A549 (cell line): Measurements from ENCODE around the gene SLF2. TPM values are rescaled to one million over a fixed set of nuclear protein-coding genes. Genes with fewer than 3 reads are reported as not detected.

Experiments used
- ATAC-seq, 2 experiments: fragments of 200-7000 bp in 1 of 2; fragments of >200 bp in 1 of 2; cut with Nextera tagmentation in 1 of 2; cut with Tn5 transposase in 1 of 2; 3 replicates each; pipeline versions ENCODE4 v1.8.0 to v1.9.1; 2018 to 2020; ENCODE audit warnings: mild to moderate bottlenecking in 1 of 2, moderate library complexity in 1 of 2
- CTCF ChIA-PET: fragments of 300-600 bp; sonication (Branson Sonifier 250); formaldehyde crosslinking; extraction: SDS; loops from one replicate; lab custom pipeline; 2021; ENCODE audit warnings: antibody characterized with exemption, inconsistent platforms; lab: Yijun Ruan, JAX
- POLR2A ChIA-PET: fragments of 350-600 bp; formaldehyde crosslinking; extraction: SDS; loops from one replicate; lab custom pipeline; 2021; ENCODE audit warnings: antibody characterized with exemption, inconsistent platforms; lab: Yijun Ruan, JAX
- DNase-seq, 2 experiments: peaks; one replicate each; pipeline versions ENCODE4 v3.0.0 to v3.0.0-alpha.2; 2011 to 2016; ENCODE audit warnings: low read depth in 1 of 2, low spot score in 1 of 2
- FAIRE-seq: peaks from 2 replicates; lab custom pipeline; 2011; peaks lifted over from hg19 to GRCh38; lab: Jason Lieb, UNC
- H3K27ac ChIP-seq, 2 experiments: fragments of >200 bp; sonication (Bioruptor Twin); formaldehyde crosslinking; 3 replicates each; pipeline ENCODE4 v1.5.1; 2016 to 2017
- H3K4me1 ChIP-seq: fragments of >200 bp; sonication (Bioruptor Twin); formaldehyde crosslinking; 3 replicates; pipeline ENCODE4 v1.6.1; 2016
- H3K4me2 ChIP-seq: fragments of >200 bp; sonication (Bioruptor Twin); formaldehyde crosslinking; 3 replicates; pipeline ENCODE4 v1.6.1; 2016
- H3K4me3 ChIP-seq: fragments of >200 bp; sonication (Bioruptor Twin); formaldehyde crosslinking; 3 replicates; pipeline ENCODE4 v1.5.1; 2016
- H3K9me3 ChIP-seq: fragments of >200 bp; sonication (Bioruptor Twin); formaldehyde crosslinking; 3 replicates; pipeline ENCODE4 v1.6.1; 2016
- BHLHE40 ChIP-seq: IDR thresholded peaks from 2 replicates; pipeline ENCODE4 v1.6.1; 2012; ENCODE audit warnings: low read depth, low read length, inconsistent platforms
- CEBPB ChIP-seq, 2 experiments: fragments of >200 bp in 1 of 2; sonication (Bioruptor Twin) in 1 of 2; formaldehyde crosslinking in 1 of 2; IDR thresholded peaks; 2 replicates each; pipeline ENCODE4 v1.6.1; 2012 to 2016
- EHMT2 ChIP-seq: fragments of 200-600 bp; sonication (generic); IDR thresholded peaks from 2 replicates; pipeline ENCODE4 v1.6.1; 2016; ENCODE audit warnings: antibody characterized with exemption, low read depth, mild to moderate bottlenecking, moderate library complexity
- EP300 ChIP-seq, 2 experiments: fragments of >200 bp; sonication (Bioruptor Twin); formaldehyde crosslinking; IDR thresholded peaks; 2 replicates in 1 of 2; 3 replicates in 1 of 2; pipeline ENCODE4 v1.6.1; 2016 to 2017
- ESRRA ChIP-seq: fragments of 150-350 bp; IDR thresholded peaks from 2 replicates; pipeline ENCODE4 v1.6.1; 2014; ENCODE audit warnings: mild to moderate bottlenecking, low read length, borderline replicate concordance
- FOXS1 ChIP-seq: fragments of 250-450 bp; sonication (Bioruptor Pico); IDR thresholded peaks from 2 replicates; pipeline ENCODE4 v1.5.0; 2020; ENCODE audit warnings: mild to moderate bottlenecking, moderate library complexity
- GATA3 ChIP-seq: IDR thresholded peaks from 2 replicates; pipeline ENCODE4 v1.6.1; 2012; ENCODE audit warnings: borderline replicate concordance
- HES2 ChIP-seq: fragments of >200 bp; sonication (Bioruptor Twin); formaldehyde crosslinking; IDR thresholded peaks from 2 replicates; pipeline ENCODE4 v1.6.1; 2016
- HOXB13 ChIP-seq: fragments of 250-450 bp; sonication (Bioruptor Pico); IDR thresholded peaks from 2 replicates; pipeline ENCODE4 v1.5.0; 2020; ENCODE audit warnings: low read depth, mild to moderate bottlenecking, moderate library complexity
- JUNB ChIP-seq: fragments of >200 bp; sonication (Bioruptor Twin); formaldehyde crosslinking; IDR thresholded peaks from 2 replicates; pipeline ENCODE4 v1.6.1; 2016
- KDM1A ChIP-seq: fragments of 200-600 bp; sonication (generic); IDR thresholded peaks from 2 replicates; pipeline ENCODE4 v1.6.1; 2016; ENCODE audit warnings: low read depth, mild to moderate bottlenecking
- MAFK ChIP-seq: fragments of 450-650 bp; IDR thresholded peaks from 2 replicates; pipeline ENCODE4 v1.6.1; 2014; ENCODE audit not compliant: partially characterized antibody
- NFE2L2 ChIP-seq: fragments of 150-350 bp; conservative IDR thresholded peaks from 2 replicates; pipeline ENCODE4 v1.6.1; 2014; ENCODE audit warnings: low read length
- RARB ChIP-seq: fragments of 250-450 bp; sonication (Bioruptor Pico); IDR thresholded peaks from 2 replicates; pipeline ENCODE4 v1.8.0; 2021; ENCODE audit warnings: mild to moderate bottlenecking, moderate library complexity
- USF2 ChIP-seq: fragments of 450-650 bp; IDR thresholded peaks from 2 replicates; pipeline ENCODE4 v1.6.1; 2014; ENCODE audit warnings: antibody characterized with exemption
- ZC3H11A ChIP-seq: fragments of 450-650 bp; IDR thresholded peaks from 2 replicates; pipeline ENCODE4 v1.6.1; 2014; ENCODE audit warnings: antibody characterized with exemption, mild to moderate bottlenecking
- ZFP36 ChIP-seq: fragments of 450-650 bp; IDR thresholded peaks from 2 replicates; pipeline ENCODE4 v1.6.1; 2014; ENCODE audit warnings: borderline replicate concordance; ENCODE audit not compliant: partially characterized antibody
- ZNF302 ChIP-seq: fragments of 250-450 bp; sonication (Bioruptor Pico); IDR thresholded peaks from 2 replicates; pipeline ENCODE4 v1.9.0; 2021; ENCODE audit warnings: inconsistent platforms, mild to moderate bottlenecking, moderate library complexity
- WGBS: methylation state at CpG from one replicate; pipeline ENCODE4 v1.1.6; 2017; ENCODE audit errors: missing lambda C conversion rate; 5-methylcytosine and 5-hydroxymethylcytosine counted together
- polyA plus RNA-seq, 4 experiments: library from polyadenylated mRNA; depleted of rRNA in 3 of 4; stranded (reverse); fragments of >200 nt; fragmentation: RNase III in 1 of 4; extraction: RNeasy Plus Mini Kit Qiagen cat#74134 plus additional on column Dnase treatment in 1 of 4; gene quantifications; 2 replicates in 3 of 4; 3 replicates in 1 of 4; pipeline ENCODE4 v1.2.3, GENCODE V29; 2011 to 2017
- TF ChIP-seq, protein P1 (sequence below): IDR thresholded peaks from 2 replicates; pipeline ENCODE4 v1.6.1; 2012
- TF ChIP-seq, protein P2 (sequence below): fragments of 150-350 bp; IDR thresholded peaks from 2 replicates; pipeline ENCODE4 v1.6.1; 2014; ENCODE audit warnings: low read depth, mild to moderate bottlenecking, low read length
- TF ChIP-seq, protein P3 (sequence below): fragments of 250-450 bp; sonication (Bioruptor Pico); IDR thresholded peaks from 2 replicates; pipeline ENCODE4 v1.5.0; 2020; ENCODE audit warnings: low read depth, mild to moderate bottlenecking, moderate library complexity

SLF2 gene
- polyA plus RNA-seq, 2 of the 4 experiments (the other 2 are of a cell fraction): 13.0 to 16.6 TPM

DNA sequence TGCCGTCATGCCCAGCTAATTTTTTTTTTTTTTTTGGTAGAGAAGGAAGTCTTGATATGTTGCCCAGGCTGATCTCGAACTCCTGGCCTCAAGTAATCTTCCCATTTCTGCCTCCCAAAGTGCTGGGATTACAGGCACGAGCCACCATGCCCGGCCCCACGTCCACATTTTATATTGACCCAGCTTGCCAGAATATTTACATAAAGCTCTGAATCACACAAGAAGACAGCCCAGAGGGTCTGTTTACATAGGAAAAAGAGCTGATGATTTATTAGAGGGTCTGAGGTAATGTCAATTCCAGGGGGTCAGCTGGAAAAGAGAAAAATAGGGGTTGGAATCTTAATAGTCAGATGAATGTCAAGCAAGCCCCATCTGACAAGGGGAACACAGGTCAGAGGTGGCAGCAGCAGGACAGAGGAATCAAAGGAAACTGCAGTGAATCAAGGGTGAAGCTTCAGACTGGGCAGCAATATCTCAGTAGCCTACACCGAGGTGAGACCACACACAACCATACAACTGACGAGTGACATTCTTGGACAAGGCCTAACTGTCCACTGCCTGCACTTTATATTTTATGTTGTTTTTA lies 15.8 kb upstream of the SLF2 start (continued):
- TF ChIP-seq KDM1A (no peak), CEBPB (IDR thresholded peaks at IDR 0.05) (no peak), GATA3 (no peak; the same call in 1 of the 2 replicates), HOXB13 (CRISPR knock-in tag) (no peak), RARB (no peak), USF2 (no peak), BHLHE40 (no peak; the same call in 1 of the 2 replicates), MAFK (no peak)
- TF ChIP-seq, protein P1, sequence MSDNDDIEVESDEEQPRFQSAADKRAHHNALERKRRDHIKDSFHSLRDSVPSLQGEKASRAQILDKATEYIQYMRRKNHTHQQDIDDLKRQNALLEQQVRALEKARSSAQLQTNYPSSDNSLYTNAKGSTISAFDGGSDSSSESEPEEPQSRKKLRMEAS: peak; percentile 30; the same call in 1 of the 2 replicates

GRCh38 chr10:100897976-100898375 lies 14.8 kb upstream of the SLF2 start:
- ChIA-PET POLR2A (no interaction called here), CTCF (interaction anchor here (1.2 to 2.1 kb wide), 2 partner anchors 20 to 26 kb away, joined by 3 to 6 read pairs; no protein-coding TSS in a partner anchor)
- Histone ChIP-seq H3K4me3 (no peak overlapping the region), H3K27ac (no peak overlapping the region), H3K4me1 (peaks cover 19% of the 10 kb centered on the region), H3K4me2 (no peak overlapping the region), H3K9me3 (no peaks in the 10 kb centered on the region)
- WGBS: 0% methylated on average over 1 of the region's 1 CpG
- ATAC-seq (no peak), DNase-seq (no peak), FAIRE-seq (no peak)
- no peak for TF ChIP-seq KDM1A
- TF ChIP-seq ZNF302: no peak
- TF ChIP-seq FOXS1 (CRISPR knock-in tag): no peak
- TF ChIP-seq, protein P2, sequence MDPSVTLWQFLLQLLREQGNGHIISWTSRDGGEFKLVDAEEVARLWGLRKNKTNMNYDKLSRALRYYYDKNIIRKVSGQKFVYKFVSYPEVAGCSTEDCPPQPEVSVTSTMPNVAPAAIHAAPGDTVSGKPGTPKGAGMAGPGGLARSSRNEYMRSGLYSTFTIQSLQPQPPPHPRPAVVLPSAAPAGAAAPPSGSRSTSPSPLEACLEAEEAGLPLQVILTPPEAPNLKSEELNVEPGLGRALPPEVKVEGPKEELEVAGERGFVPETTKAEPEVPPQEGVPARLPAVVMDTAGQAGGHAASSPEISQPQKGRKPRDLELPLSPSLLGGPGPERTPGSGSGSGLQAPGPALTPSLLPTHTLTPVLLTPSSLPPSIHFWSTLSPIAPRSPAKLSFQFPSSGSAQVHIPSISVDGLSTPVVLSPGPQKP: no peak
- no peak for TF ChIP-seq ZFP36

- no peak overlapping the region for H3K4me3 ChIP-seq
- TF ChIP-seq KDM1A (no peak), EP300 (IDR thresholded peaks at IDR 0.05) (no peak), ESRRA (no peak), NFE2L2 (no peak), HES2 (no peak), MAFK (no peak), ZC3H11A (no peak), EHMT2 (no peak), JUNB (no peak)
- TF ChIP-seq, protein P3, sequence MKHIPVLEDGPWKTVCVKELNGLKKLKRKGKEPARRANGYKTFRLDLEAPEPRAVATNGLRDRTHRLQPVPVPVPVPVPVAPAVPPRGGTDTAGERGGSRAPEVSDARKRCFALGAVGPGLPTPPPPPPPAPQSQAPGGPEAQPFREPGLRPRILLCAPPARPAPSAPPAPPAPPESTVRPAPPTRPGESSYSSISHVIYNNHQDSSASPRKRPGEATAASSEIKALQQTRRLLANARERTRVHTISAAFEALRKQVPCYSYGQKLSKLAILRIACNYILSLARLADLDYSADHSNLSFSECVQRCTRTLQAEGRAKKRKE (CRISPR knock-in tag): no peak
- POLR2A ChIA-PET: no interaction called here
Measured at GRCh38 chr10:100899171-100899570, 13.6 kb upstream of the SLF2 start.

More at GRCh38 chr10:100899171-100899570, 13.6 kb upstream of the SLF2 start:
- no peak for FAIRE-seq
- no peak for ATAC-seq
- Histone ChIP-seq H3K4me1 (peaks cover 19% of the 10 kb centered on the region), H3K27ac (no peak overlapping the region), H3K4me2 (no peak overlapping the region), H3K9me3 (no peaks in the 10 kb centered on the region)
- 72% methylated on average over 4 of the region's 4 CpGs for WGBS
- CTCF ChIA-PET: interaction anchor here (0.7 to 1.7 kb wide), 3 partner anchors 10 to 23 kb away, joined by 3 to 5 read pairs (median 3); no protein-coding TSS in a partner anchor
- no peak for DNase-seq
